GM19035 (cell line): ENCODE results near the gene PACSIN2.
"Not testable (repeated sequence)": the region's sequence is repeated elsewhere in the genome, so short reads cannot be mapped to it uniquely, and the experiment has no call there.

Experiments
- ATAC-seq: cut with Tn5 transposase; IDR thresholded peaks from one replicate; pipeline ENCODE4 v1.9.1; 2021; ENCODE audit not compliant: unreplicated experiment

Gene PACSIN2

GRCh38 chr22:42992092-42992491 is 22.9 kb downstream of the PACSIN2 start:
- ATAC-seq = no peak

- no peak for ATAC-seq
Measured at GRCh38 chr22:42991010-42991651, 23.8 kb downstream of the PACSIN2 start.

GRCh38 chr22:42990131-42990838 is 24.7 kb downstream of the PACSIN2 start:
- ATAC-seq = no peak

GRCh38 chr22:42986115-42986514 is 28.8 kb downstream of the PACSIN2 start:
- no peak for ATAC-seq

GRCh38 chr22:42985531-42985905 is 29.4 kb downstream of the PACSIN2 start:
- no peak for ATAC-seq

GRCh38 chr22:42984814-42985530 is 30.0 kb downstream of the PACSIN2 start:
- ATAC-seq = no peak

GRCh38 chr22:42984397-42984796 is 30.6 kb downstream of the PACSIN2 start:
- no peak for ATAC-seq

GRCh38 chr22:42983470-42983869 is 31.5 kb downstream of the PACSIN2 start:
- no peak for ATAC-seq

GRCh38 chr22:42979606-42980005 is 35.3 kb downstream of the PACSIN2 start:
- ATAC-seq = no peak

GRCh38 chr22:42978453-42979103 is 36.4 kb downstream of the PACSIN2 start:
- ATAC-seq = no peak

GRCh38 chr22:42977569-42977968 is 37.4 kb downstream of the PACSIN2 start:
- no peak for ATAC-seq

GRCh38 chr22:42976217-42976933 is 38.6 kb downstream of the PACSIN2 start:
- no peak for ATAC-seq

GRCh38 chr22:42974223-42974622 is 40.7 kb downstream of the PACSIN2 start:
- ATAC-seq = no peak

- no peak for ATAC-seq
Measured at GRCh38 chr22:42973536-42973881, 41.4 kb downstream of the PACSIN2 start.

GRCh38 chr22:42972649-42973535 is 42.1 kb downstream of the PACSIN2 start:
- ATAC-seq = no peak

GRCh38 chr22:42971473-42971860 is 43.5 kb downstream of the PACSIN2 start:
- not testable (repeated sequence) for ATAC-seq

- ATAC-seq = no peak
Measured at GRCh38 chr22:42970029-42970428, 44.9 kb downstream of the PACSIN2 start.

- no peak for ATAC-seq
Measured at GRCh38 chr22:42969348-42969975, 45.5 kb downstream of the PACSIN2 start.

- no peak for ATAC-seq
Measured at GRCh38 chr22:42967933-42968332, 47.0 kb downstream of the PACSIN2 start.

- ATAC-seq = no peak
Measured at GRCh38 chr22:42967005-42967404, 47.9 kb downstream of the PACSIN2 start.
